HepG2 (cell line): ENCODE measurements around the gene TOMM6. TPM values are rescaled to one million over a fixed set of nuclear protein-coding genes. Genes with fewer than 3 reads are reported as not detected.

Source experiments
- ARNTL ChIP-seq: sonication (generic); formaldehyde crosslinking; IDR thresholded peaks from 2 replicates; pipeline ENCODE4 v1.4.0; 2020; ENCODE audit warnings: mild to moderate bottlenecking, missing genetic modification reagents
- CEBPB ChIP-seq: IDR thresholded peaks from 2 replicates; pipeline ENCODE4 v1.6.1; 2011; ENCODE audit warnings: low read depth, low read length, improper control_type of control experiment, borderline replicate concordance
- CEBPZ ChIP-seq: IDR thresholded peaks from 2 replicates; pipeline ENCODE4 v1.6.1; 2012; ENCODE audit warnings: low read length, improper control_type of control experiment
- E2F1 ChIP-seq: sonication (generic); formaldehyde crosslinking; IDR thresholded peaks from 2 replicates; pipeline ENCODE4 v1.5.0; 2020; ENCODE audit warnings: missing genetic modification reagents
- NFKBIZ ChIP-seq: IDR thresholded peaks from 2 replicates; pipeline ENCODE4 v1.6.1; 2018; ENCODE audit warnings: missing genetic modification reagents, missing compliant biosample characterization
- POLR2G ChIP-seq: fragments of 200-400 bp; formaldehyde crosslinking; IDR thresholded peaks from 2 replicates; pipeline ENCODE4 v1.6.1; 2018; ENCODE audit warnings: mild to moderate bottlenecking, low read depth, low read length, moderate library complexity
- SIX4 ChIP-seq: sonication (generic); formaldehyde crosslinking; IDR thresholded peaks from 2 replicates; pipeline ENCODE4 v1.4.0; 2020; ENCODE audit warnings: missing genetic modification reagents
- SMAD1 ChIP-seq: sonication (generic); formaldehyde crosslinking; IDR thresholded peaks from 2 replicates; pipeline ENCODE4 v1.4.0; 2020; ENCODE audit warnings: missing genetic modification reagents, low read depth, mild to moderate bottlenecking, borderline replicate concordance
- SNRNP70 ChIP-seq: fragments of 200-400 bp; formaldehyde crosslinking; IDR thresholded peaks from 2 replicates; pipeline ENCODE4 v1.6.1; 2017; ENCODE audit warnings: mild to moderate bottlenecking, low read depth, low read length, moderate library complexity
- ZBTB7B ChIP-seq: sonication (generic); formaldehyde crosslinking; IDR thresholded peaks from 2 replicates; pipeline ENCODE4 v1.4.0; 2020; ENCODE audit warnings: missing genetic modification reagents
- ZFP1 ChIP-seq: IDR thresholded peaks from 2 replicates; pipeline ENCODE4 v1.6.1; 2016
- ZNF160 ChIP-seq: sonication (generic); formaldehyde crosslinking; IDR thresholded peaks from 2 replicates; pipeline ENCODE4 v1.8.0; 2022; ENCODE audit warnings: mild to moderate bottlenecking, inconsistent platforms, missing genetic modification reagents
- ZNF260 ChIP-seq: sonication (generic); formaldehyde crosslinking; IDR thresholded peaks from 2 replicates; pipeline ENCODE4 v1.4.0; 2020; ENCODE audit warnings: missing genetic modification reagents, low read depth, mild to moderate bottlenecking, borderline replicate concordance
- ZNF691 ChIP-seq: sonication (generic); formaldehyde crosslinking; IDR thresholded peaks from 2 replicates; pipeline ENCODE4 v1.4.0; 2020; ENCODE audit warnings: missing genetic modification reagents, low read depth, mild to moderate bottlenecking, borderline replicate concordance
- ZNF720 ChIP-seq: sonication (generic); formaldehyde crosslinking; IDR thresholded peaks from 2 replicates; pipeline ENCODE4 v1.4.0; 2020; ENCODE audit warnings: missing genetic modification reagents
- polyA plus RNA-seq, 8 experiments: library from polyadenylated mRNA; depleted of rRNA in 3 of 8; stranded (reverse) in 7 of 8; unstranded in 1 of 8; fragments of >200 nt; fragmentation: Illumina TruSeq in 4 of 8; extraction: Trizol in 4 of 8; gene quantifications; 2 replicates each; pipeline versions ENCODE4 v1.2.1 to v1.2.3, GENCODE V29; 2011 to 2016; ENCODE audit warnings: low read depth in 4 of 8, missing spikeins in 1 of 8, mixed read lengths in 1 of 8; ENCODE audit not compliant: insufficient read depth in 1 of 8
- total RNA-seq, 5 experiments: library from RNA; depleted of rRNA; stranded (reverse); fragments of >200 nt; fragmentation: Illumina TruSeq; extraction: Trizol; gene quantifications; 2 replicates each; pipeline ENCODE4 v1.2.3, GENCODE V29; 2016; ENCODE audit warnings: low read depth in 1 of 5
- TF ChIP-seq, protein P1 (sequence below), 2 experiments: sonication (generic) in 1 of 2; formaldehyde crosslinking in 1 of 2; IDR thresholded peaks; 2 replicates each; pipeline versions ENCODE4 v1.6.1 to v1.9.0; 2014 to 2022; ENCODE audit warnings: antibody characterized with exemption in 1 of 2, borderline replicate concordance in 1 of 2, inconsistent platforms in 1 of 2, low read depth in 1 of 2, missing genetic modification reagents in 1 of 2
- TF ChIP-seq, protein P2 (sequence below): sonication (generic); formaldehyde crosslinking; IDR thresholded peaks from 2 replicates; pipeline ENCODE4 v1.4.0; 2020; ENCODE audit warnings: missing genetic modification reagents

The TOMM6 gene
- total and polyA plus RNA-seq, 2 of the 13 experiments (the other 11 are each of a cell fraction or from before 2014, with no cell fraction given) = 320 to 321 TPM

- TF ChIP-seq CEBPZ (no peak), E2F1 (no peak), ZNF720 (CRISPR knock-in tag) (no peak), SNRNP70 (no peak), NFKBIZ (CRISPR knock-in tag) (no peak), ZNF160 (no peak), ZBTB7B (CRISPR knock-in tag) (peak; percentile 69; the same call in 1 of the 2 replicates), ZNF260 (CRISPR knock-in tag) (no peak), ZNF691 (CRISPR knock-in tag) (no peak), SMAD1 (CRISPR knock-in tag) (no peak), POLR2G (no peak), SIX4 (0 out of 2 replicates have a peak, but pooled peaks have one; percentile 11), ZFP1 (CRISPR knock-in tag) (no peak), CEBPB (peak; percentile 81), ARNTL (CRISPR knock-in tag) (no peak)
- TF ChIP-seq, protein P1, sequence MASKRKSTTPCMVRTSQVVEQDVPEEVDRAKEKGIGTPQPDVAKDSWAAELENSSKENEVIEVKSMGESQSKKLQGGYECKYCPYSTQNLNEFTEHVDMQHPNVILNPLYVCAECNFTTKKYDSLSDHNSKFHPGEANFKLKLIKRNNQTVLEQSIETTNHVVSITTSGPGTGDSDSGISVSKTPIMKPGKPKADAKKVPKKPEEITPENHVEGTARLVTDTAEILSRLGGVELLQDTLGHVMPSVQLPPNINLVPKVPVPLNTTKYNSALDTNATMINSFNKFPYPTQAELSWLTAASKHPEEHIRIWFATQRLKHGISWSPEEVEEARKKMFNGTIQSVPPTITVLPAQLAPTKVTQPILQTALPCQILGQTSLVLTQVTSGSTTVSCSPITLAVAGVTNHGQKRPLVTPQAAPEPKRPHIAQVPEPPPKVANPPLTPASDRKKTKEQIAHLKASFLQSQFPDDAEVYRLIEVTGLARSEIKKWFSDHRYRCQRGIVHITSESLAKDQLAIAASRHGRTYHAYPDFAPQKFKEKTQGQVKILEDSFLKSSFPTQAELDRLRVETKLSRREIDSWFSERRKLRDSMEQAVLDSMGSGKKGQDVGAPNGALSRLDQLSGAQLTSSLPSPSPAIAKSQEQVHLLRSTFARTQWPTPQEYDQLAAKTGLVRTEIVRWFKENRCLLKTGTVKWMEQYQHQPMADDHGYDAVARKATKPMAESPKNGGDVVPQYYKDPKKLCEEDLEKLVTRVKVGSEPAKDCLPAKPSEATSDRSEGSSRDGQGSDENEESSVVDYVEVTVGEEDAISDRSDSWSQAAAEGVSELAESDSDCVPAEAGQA (IDR thresholded peaks at IDR 0.05; ENCODE audit: low read depth) = no peak; the same call in 1 of the 2 replicates
- TF ChIP-seq, protein P1 (CRISPR knock-in tag; IDR thresholded peaks at IDR 0.05; ENCODE audit: borderline replicate concordance) = no peak
- TF ChIP-seq, protein P2, sequence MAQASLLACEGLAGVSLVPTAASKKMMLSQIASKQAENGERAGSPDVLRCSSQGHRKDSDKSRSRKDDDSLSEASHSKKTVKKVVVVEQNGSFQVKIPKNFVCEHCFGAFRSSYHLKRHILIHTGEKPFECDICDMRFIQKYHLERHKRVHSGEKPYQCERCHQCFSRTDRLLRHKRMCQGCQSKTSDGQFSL (CRISPR knock-in tag) = no peak
Observed at GRCh38 chr6:41741625-41742490, 45.6 kb upstream of the TOMM6 start (continued).
